Measurements from ENCODE around the gene SMIM3.
"Not testable (repeated sequence)": the region's sequence is repeated elsewhere in the genome, so short reads cannot be mapped to it uniquely, and the experiment has no call there.

SMIM3 gene

GRCh38 chr5:150801117-150801927 is 22.8 kb downstream of the SMIM3 start:
- DNase-seq: no peak

GRCh38 chr5:150804388-150804787 is 25.8 kb downstream of the SMIM3 start:
- no peak for DNase-seq

GRCh38 chr5:150809363-150809762 is 30.8 kb downstream of the SMIM3 start:
- no peak for DNase-seq

- DNase-seq: no peak
Measured at GRCh38 chr5:150815010-150815409, 36.5 kb downstream of the SMIM3 start.

GRCh38 chr5:150816946-150817345 is 38.4 kb downstream of the SMIM3 start:
- no peak for DNase-seq

GRCh38 chr5:150829744-150830143 is 51.2 kb downstream of the SMIM3 start:
- no peak for DNase-seq

- DNase-seq: not testable (repeated sequence)
Measured at GRCh38 chr5:150831821-150832220, 53.3 kb downstream of the SMIM3 start.

GRCh38 chr5:150836064-150836463 is 57.5 kb downstream of the SMIM3 start:
- no peak for DNase-seq

GRCh38 chr5:150836703-150837102 is 58.1 kb downstream of the SMIM3 start:
- DNase-seq: no peak

- not testable (repeated sequence) for DNase-seq
Measured at GRCh38 chr5:150845185-150845859, 66.8 kb downstream of the SMIM3 start.

GRCh38 chr5:150846308-150846653 is 67.7 kb downstream of the SMIM3 start, which contains the start of gene IRGM:
TSS of gene IRGM (plus strand) at chr5:150846521. CDS start at chr5:150848124, 1,603 bp downstream.
- DNase-seq: not testable (repeated sequence)
